Purkinje cell (primary cell): ENCODE data around the gene TMEM167B. TPM values are rescaled to one million over a fixed set of nuclear protein-coding genes. Genes with fewer than 3 reads are reported as not detected.

Experiments used
- polyA plus RNA-seq: library from polyadenylated mRNA; unstranded; fragments of >200 nt; fragmentation: Nextera tagmentation; gene quantifications from 2 replicates; pipeline ENCODE4 v1.2.1, GENCODE V29; 2014

Gene TMEM167B
- 39.3 and 53.8 TPM in 2 replicates for polyA plus RNA-seq

DNA sequence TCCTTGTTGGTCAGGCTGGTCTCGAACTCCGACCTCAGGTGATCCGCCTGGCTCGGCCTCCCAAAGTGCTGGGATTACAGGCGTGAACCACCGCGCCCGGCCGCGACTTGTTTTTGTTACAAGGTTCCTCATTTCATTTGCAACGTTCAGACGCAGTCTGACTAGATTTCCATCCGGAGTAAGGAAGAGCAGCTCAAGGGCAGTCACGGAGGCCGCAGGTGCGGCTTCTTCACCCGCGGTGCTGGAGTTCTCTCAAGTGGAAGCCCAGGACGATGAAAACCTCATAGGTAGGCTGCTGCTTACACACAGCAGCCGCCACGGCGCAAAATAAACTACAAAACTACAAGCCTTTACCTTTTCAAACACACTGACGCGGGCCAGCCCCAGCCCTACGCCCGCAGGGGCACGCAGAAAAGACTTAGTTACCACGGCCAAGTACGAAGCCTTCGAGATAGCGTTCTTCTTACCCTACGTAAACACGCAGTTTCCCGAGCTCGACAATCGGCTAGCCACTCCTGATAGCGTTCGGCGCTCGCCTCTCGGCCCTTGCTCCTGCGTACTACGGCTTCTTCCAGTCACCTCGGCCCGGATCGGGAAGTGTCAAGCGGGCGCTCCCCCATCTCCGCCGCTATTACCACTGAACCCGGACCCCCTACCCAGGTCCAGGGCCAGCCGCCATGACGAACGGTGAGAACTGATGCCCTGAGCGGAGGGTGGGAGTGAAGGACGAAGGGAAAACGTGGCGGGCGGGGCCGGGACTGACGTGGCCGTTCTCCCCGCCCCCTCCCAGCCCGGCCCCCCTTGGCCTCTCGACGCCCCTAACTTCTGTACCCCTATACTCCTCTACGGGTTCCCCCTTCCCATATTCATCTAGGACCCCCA is at the start of gene TMEM167B:
Gene TMEM167B (plus strand): TSS at position 569 of the 882 bp plus-strand sequence. CDS start 109 bp downstream, at position 678.

DNA sequence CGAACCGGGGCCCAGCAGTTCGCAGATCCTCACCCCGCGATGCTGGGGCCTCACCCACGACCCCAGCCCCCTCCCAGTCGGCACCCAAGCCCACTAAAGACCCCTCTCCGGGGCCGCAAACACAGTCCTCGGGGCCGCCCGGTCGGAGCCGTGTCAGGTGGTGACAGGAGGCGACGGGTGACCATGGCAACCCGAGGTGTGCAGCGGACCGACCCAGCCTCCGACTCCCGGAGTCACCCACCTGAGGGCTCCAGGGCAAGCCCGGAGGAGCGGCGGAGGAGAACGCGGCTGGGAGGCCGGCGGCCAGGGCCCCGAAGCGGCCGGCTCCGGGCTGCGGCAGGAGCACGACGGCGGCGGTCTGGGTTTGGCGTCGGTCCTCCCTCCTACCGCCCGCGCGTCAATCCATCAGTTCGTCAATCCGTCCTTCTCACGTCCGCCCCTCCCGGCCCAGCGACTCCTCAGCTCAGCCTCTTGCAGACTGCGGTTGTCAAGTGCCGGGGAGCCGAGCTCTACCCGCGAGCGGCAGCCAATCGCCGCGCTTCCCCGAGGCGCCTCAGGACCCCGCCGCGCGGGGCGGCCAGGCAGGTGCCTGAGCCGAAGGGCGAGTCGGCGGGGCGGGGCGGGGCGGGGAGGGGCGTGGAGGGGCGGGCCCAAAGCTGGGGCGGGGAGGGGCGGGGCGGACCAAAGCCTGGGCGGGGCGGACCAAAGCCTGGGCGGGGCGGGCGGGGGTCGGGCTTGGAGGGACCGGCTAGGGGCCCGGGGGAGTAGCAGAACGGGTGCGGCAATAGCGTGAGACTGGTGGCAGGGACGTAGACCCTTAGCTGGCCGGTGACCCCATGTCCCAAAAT is 48.7 kb upstream of the TMEM167B start, which contains the start of gene WDR47:
Gene WDR47 (minus strand): TSS at position 482 of the 848 bp plus-strand sequence. CDS start 18,590 bp downstream, outside the sequence.

DNA sequence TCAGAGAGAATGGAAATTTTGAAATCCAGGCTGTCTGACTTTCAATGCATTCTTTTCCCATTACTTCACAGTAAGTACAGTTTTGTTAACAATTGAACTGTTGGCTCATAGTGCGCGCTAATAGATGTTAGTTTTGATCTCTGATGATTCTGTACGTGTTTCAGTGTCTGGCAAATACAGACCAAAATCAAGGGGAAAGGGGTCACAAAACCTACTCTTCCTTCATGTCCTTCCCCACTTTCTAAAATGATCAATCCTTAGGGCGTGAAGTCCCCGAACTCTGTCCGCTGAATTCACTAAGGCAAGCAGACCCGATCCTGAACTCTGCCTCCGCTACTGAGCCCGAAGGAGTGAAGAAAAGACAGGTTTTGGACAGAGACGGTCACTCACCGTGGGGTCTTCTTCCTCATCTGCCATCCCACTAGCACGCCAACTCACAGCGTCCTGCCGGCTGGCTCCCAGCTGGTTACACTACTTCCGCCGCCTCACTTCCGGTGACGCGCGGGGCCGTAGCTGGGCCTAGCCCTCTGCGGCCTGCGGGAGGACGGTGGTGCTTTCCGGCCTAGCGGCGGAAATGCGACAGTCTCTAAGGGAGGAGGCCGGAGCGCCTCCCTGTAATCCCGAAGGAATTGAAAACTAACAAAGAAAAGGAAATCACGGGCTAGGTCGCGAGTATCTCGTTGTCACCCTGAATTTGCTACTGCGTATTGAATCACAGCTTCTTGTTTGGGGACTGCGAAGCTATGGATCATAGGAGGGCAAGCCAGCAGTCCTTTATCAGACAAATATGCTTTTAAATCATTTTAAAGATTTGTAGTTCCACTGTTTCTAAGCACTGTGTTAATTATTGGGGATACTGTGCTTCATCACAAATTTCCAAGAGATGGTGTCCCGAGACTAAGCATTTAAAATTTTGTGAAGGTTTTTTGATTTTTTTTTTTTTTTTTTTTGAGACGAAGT is 14.8 kb upstream of the TMEM167B start, which contains the start of gene TAF13:
Gene TAF13 (minus strand): TSS at position 473 of the 960 bp plus-strand sequence. CDS start 56 bp downstream, at position 417.

DNA sequence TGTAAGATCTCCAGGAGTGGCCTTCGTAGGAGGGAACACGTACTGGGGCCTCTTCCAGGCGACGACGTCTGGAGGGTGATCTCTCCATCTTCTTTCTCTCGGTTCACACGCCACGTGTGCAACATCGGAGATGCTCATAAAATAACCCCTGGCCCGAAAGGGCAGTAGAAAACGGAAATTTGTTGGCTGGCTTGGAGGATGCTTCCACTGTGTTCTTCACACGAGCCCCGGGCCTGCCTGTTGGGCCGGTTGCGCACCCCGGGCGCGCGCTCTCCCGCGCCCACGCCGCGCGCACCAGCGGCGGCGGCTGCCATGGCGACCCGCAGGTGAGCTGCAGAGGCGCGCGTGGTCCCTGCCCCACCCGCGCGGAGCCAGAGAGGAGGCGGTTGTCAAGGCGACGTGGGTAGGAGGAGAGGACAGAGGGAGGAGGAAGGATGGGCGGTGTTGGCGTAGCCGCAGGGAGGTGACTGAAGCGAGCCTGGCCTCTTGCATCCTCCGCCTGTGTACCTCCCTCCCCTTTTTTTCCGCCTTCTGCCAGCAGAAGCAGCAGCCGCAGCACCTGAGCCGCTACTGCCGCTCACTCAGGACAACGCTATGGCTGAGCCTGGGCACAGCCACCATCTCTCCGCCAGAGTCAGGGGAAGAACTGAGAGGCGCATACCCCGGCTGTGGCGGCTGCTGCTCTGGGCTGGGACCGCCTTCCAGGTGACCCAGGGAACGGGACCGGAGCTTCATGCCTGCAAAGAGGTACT is 23.2 kb downstream of the TMEM167B start, which contains the start of gene ELAPOR1:
Gene ELAPOR1 (plus strand): TSS at position 526 of the 752 bp plus-strand sequence. CDS start 69 bp downstream, at position 595.

Other genes with a start within 250 kb of the TMEM167B start
- gene AKNAD1, start 233.7 kb upstream of the TMEM167B start, polyA plus RNA-seq: not detected in 2 replicates
- 8.1 and 11.3 TPM in 2 replicates for gene GPSM2, start 213.8 kb upstream of the TMEM167B start, polyA plus RNA-seq
- 24.1 and 35.3 TPM in 2 replicates for gene CLCC1, start 127.3 kb upstream of the TMEM167B start, polyA plus RNA-seq
- gene WDR47, start 48.7 kb upstream of the TMEM167B start, polyA plus RNA-seq: 12.9 and 31.9 TPM in 2 replicates
- gene TAF13, start 14.8 kb upstream of the TMEM167B start, polyA plus RNA-seq: 40.5 and 52.2 TPM in 2 replicates
- gene ELAPOR1, start 23.4 kb downstream of the TMEM167B start, polyA plus RNA-seq: 2.1 and 6.5 TPM in 2 replicates
- 193 and 222 TPM in 2 replicates for gene SARS1, start 123.2 kb downstream of the TMEM167B start, polyA plus RNA-seq
- gene CELSR2, start 158.8 kb downstream of the TMEM167B start, polyA plus RNA-seq: 4.2 and 6.6 TPM in 2 replicates
- 4.5 TPM in 1 of 2 replicates, not detected in the other for gene PSRC1, start 192.4 kb downstream of the TMEM167B start, polyA plus RNA-seq
- 1.1 TPM in 1 of 2 replicates, not detected in the other for gene MYBPHL, start 216.2 kb downstream of the TMEM167B start, polyA plus RNA-seq